Measurements from ENCODE around the gene UVSSA.

Gene UVSSA

GRCh38 chr4:1350169-1350520, 3.1 kb downstream of the UVSSA start:
- DNase-seq: no peak

DNA sequence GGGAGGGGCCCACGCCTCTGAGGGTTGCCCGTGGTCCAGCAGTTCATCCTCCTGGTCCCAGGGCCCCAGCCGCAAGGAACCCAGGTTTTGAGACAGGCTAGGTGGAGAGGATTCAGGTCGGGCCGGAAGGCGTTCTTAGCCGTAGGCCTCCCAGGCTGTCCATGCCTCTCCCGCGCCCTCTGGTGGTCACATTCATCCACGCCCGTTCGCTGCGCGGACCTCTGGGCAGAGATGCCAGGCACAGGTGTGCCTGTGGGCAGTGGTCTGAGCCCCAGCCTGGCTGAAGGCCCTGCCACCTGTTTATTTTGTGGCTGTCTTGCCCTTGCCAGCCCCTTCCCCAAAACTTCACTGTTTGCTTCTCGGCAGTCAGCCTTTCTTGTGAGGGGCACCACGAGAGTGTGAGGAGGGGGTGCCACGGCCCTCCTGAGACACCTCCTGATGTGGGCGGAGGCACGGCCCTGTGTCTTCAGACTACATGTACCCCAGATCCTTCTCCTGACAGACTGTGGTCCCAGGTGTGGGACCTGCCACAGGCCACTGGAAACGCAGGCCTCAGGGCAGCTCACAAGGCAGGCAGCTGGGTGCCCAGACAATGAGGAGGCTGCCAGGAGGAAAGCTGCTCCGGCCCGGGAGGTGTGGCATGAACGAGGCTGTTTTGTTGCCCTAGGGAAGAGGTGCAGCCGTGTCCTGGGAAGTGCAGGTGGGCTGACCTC, 5.0 kb downstream of the UVSSA start:
- DNase-seq: peak; percentile 86 to 90

DNA sequence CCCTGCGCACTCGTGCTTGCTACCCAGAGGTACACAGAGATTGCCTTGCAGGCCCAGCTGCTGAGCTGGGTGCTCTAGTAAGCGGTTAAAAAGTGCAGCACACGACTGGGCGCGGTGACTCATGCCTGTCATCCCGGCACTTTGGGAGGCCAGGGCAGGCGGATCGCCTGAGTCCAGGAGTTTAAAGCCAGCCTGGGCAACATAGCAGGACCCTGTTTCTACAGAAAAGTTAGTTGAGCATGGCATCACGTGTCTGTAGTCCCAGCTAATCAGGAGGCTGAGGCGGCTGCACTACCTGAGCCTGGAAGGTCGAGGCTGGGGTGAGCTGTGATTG, 5.5 kb downstream of the UVSSA start:
- no peak for DNase-seq

- DNase-seq: no peak
Measured at GRCh38 chr4:1353186-1354055, 6.4 kb downstream of the UVSSA start.

- DNase-seq: no peak
Measured at GRCh38 chr4:1354136-1354982, 7.4 kb downstream of the UVSSA start.

DNA sequence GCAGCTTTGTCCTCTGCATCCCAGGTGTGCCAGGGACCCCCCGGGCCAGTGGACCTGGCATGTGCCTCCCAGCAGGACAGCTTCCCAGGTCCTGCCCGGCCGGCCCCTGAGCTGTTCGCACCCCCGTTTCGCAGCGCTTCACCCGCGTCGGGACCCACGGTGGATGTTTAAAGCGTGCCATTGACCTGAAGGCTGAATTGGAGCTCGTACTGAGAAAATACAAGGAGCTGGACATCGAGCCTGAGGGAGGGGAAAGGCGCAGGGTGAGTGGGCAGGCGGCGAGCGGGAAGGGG, 7.9 kb downstream of the UVSSA start:
- DNase-seq: no peak

GRCh38 chr4:1355378-1355777, 8.4 kb downstream of the UVSSA start:
- DNase-seq: no peak

DNA sequence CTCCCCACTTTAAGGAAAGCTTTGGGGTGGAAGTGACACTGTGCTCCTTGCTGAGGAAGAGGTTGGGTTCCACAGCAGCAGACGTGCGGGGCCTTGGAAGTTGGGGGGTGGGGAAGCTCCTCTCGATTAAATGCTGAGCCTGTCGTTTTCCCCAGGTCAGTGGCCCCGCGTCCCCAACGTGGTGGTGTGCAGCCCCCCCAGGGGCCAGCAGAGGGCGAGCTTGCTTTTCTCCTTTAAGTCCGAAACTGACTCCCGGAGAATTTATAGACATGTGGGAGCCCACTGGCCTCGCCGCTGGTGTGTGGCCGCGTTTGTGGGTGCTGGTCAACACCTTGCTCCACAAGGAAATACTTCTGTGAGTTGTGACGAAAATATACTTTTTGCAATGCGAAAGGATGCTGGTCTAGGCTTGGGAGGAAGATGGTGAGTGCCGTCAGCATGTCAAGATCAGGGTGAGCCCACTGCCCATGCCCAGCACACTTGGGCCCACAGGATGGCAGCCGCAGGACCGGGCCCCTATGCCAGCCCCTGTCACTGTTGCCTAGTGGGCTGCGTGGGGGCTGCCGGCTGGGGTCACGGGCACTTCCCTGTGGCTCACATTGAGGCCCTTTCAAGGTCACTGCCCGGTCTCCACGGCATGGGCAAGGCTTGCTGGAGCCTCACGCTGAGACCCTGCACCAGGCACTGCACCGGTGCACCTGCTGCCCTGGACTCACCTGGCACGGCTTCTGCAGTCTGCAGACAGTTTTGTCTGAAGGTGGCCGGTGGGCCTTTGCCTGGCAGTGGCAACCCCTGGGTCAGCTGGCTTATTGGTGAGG, 9.4 kb downstream of the UVSSA start:
- peak; percentile 36 to 41 for DNase-seq

GRCh38 chr4:1357356-1358248, 10.6 kb downstream of the UVSSA start:
- no peak for DNase-seq

GRCh38 chr4:1358421-1359143, 11.6 kb downstream of the UVSSA start:
- no peak for DNase-seq

GRCh38 chr4:1359144-1359501, 12.1 kb downstream of the UVSSA start:
- no peak for DNase-seq

DNA sequence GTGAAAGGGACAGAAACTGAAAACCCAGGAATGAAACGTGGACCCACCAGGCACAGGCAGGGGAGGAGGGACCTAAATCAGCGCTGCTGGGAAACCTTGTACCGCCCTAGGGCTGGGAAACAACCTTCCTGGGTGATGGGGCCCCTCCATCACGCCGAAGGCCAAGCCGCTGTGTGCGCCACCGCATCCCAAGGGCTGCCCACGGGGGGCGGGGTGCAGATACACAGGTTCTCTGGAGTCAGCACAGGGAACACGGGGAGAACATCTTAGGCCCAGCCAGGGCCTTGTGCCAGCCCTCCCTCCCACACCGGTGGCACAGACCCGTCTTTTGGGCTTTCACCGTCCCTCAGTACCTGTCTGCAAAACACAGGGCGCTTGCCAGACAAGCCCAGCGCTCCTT, 13.0 kb downstream of the UVSSA start:
- DNase-seq: no peak

DNA sequence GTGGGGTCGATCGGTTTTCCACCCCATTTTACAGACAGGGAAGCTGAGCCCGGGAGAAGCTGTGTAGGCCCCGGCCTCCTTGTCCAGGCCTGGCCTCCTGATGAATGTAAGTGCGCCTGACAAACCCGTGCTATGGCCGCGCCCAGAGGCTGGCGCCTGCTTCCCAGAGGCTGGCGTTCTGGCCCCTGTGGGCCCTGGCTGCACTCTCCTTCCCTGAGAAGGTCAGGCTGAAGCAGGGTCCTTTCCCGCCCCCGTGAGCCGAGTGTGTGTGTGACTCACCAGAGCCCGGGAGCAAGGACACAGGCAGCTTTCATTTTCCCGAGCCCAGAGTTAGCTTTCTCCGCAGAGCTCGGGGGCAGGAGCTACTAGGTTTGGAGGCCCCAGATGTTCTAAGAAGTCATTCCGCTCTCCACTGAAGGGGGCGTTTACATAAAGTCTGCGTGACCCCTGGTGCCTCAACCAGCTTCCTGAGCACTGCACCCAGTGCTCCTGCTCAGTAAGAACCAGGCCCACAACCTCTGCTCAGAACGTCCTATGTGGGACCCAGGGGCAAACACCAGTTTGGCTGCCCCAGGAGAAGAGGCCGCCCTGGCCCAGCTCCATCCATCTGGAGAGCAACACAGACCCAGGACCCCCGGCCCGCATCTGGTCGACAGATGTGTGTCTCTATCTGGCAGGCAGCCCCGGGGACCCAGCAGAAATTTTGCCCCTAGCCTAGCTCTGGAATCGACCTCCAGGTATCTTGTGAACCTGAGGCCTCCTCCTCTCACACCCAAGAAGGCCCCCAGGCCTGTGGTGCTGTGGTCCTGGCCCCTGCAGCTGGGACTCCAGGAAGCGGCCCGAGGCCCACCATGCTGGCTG, 13.6 kb downstream of the UVSSA start:
- no peak for DNase-seq

- no peak for DNase-seq
Measured at GRCh38 chr4:1361431-1361830, 14.4 kb downstream of the UVSSA start.

GRCh38 chr4:1362046-1362445, 15.0 kb downstream of the UVSSA start:
- DNase-seq: no peak

DNA sequence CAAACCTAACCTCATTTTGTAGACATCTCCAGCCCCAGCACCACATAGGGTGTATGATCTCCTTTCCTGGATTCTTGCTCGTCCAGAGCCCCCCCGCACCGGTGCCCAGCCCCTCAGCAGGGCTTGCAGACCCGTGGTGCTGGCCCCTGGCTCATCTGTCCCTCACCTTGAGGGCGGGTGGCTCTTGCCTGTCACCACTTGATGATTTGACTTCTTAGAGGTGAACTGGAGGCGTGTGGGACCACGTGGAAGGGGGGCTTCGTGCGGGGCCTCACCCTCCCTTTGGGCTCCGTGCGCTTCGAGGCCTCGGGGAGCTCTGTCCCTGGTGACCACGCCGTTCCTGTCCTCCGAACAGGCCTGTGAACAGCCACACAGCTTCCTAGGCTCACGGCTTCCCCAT, 15.5 kb downstream of the UVSSA start:
- no peak for DNase-seq

- no peak for DNase-seq
Measured at GRCh38 chr4:1363513-1363912, 16.5 kb downstream of the UVSSA start.

DNA sequence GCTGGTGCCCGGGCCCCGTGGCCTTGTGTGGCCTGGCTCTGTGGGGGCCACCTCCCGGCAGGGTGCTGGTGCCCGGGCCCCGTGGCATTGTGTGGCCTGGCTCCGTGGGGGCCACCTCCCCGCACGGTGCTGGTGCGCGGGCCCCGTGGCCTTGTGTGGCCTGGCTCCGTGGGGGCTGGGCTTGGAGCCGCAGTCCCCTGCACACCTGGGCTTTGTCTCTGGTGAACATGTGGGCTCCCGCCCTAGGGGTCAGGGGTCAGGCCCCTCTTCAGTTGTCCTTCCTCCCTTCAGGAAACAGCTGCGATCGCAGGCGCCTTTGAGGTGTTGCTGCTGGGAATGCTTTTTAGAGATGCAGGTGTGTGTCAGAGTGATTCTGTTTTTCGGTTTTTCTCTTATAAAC, 17.2 kb downstream of the UVSSA start:
- no peak for DNase-seq

DNA sequence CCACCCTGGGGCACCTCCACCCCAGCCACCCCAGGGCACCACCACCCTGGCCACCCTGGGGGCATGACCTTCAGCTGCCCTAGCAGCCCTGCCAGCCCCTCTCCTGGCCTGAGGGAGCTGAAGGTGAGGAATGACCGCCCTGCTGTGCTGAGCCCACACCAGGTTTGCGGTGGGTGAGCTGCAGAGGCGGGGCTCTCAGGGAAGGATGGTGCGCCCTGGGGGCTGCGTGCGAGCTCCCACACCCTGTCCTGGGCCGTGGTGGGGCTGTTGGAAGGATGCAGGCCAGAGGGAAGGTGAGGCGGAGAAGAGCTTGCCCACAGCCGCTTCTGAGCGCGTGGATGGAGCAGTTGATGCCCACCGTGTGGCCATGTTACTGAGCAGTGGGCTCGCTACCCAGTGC, 17.7 kb downstream of the UVSSA start:
- no peak for DNase-seq
